DOHH2 (cell line): ENCODE measurements around the gene SH3RF2.
"Not testable (repeated sequence)": the region's sequence is repeated elsewhere in the genome, so short reads cannot be mapped to it uniquely, and the experiment has no call there.

Source experiments
- H3F3A ChIP-seq: fragments of 200-600 bp; sonication (generic), shearing (Covaris generic); 2 replicates; pipeline ENCODE4 v1.6.0; 2016; ENCODE audit warnings: antibody characterized with exemption, mild to moderate bottlenecking; ENCODE audit not compliant: control insufficient read depth, insufficient read depth
- H3K27ac ChIP-seq: fragments of 200-600 bp; sonication (generic); 2 replicates; pipeline ENCODE4 v1.5.1; 2014; ENCODE audit warnings: low read depth, mild to moderate bottlenecking, low read length, moderate library complexity
- H3K27me3 ChIP-seq: fragments of 200-600 bp; sonication (generic); 2 replicates; pipeline ENCODE4 v1.6.1; 2014; ENCODE audit warnings: mild to moderate bottlenecking, low read length, mixed read lengths; ENCODE audit not compliant: control insufficient read depth
- H3K36me3 ChIP-seq: fragments of 200-600 bp; sonication (generic); 2 replicates; pipeline ENCODE4 v1.6.1; 2014; ENCODE audit warnings: mild to moderate bottlenecking, low read length, moderate library complexity, mixed read lengths; ENCODE audit not compliant: control insufficient read depth
- H3K4me1 ChIP-seq: fragments of 200-600 bp; sonication (generic); 2 replicates; pipeline ENCODE4 v1.6.1; 2014; ENCODE audit warnings: mild to moderate bottlenecking, low read length, mixed read lengths; ENCODE audit not compliant: control insufficient read depth
- H3K4me2 ChIP-seq: fragments of 200-600 bp; sonication (generic); 2 replicates; pipeline ENCODE4 v1.6.0; 2014; ENCODE audit warnings: mild to moderate bottlenecking, low read length, moderate library complexity
- H3K4me3 ChIP-seq: fragments of 200-600 bp; sonication (generic); 2 replicates; pipeline ENCODE4 v1.5.1; 2014; ENCODE audit warnings: mild to moderate bottlenecking, low read length, mixed read lengths
- H3K79me2 ChIP-seq: fragments of 200-600 bp; sonication (generic); 2 replicates; pipeline ENCODE4 v1.6.1; 2014; ENCODE audit warnings: mild to moderate bottlenecking, low read length, mixed read lengths; ENCODE audit not compliant: control insufficient read depth
- H3K9me2 ChIP-seq: fragments of 200-600 bp; sonication (generic); replicated peaks from 2 replicates; pipeline ENCODE4 v1.6.1; 2014; ENCODE audit warnings: mild to moderate bottlenecking, low read length, mixed read lengths; ENCODE audit not compliant: control insufficient read depth
- H3K9me3 ChIP-seq: fragments of 200-600 bp; sonication (generic); 2 replicates; pipeline ENCODE4 v1.6.1; 2014; ENCODE audit warnings: antibody characterized with exemption, low read length, mixed read lengths; ENCODE audit not compliant: control insufficient read depth, insufficient read depth
- H4K20me1 ChIP-seq: fragments of 200-600 bp; sonication (generic); 2 replicates; pipeline ENCODE4 v1.6.0; 2014; ENCODE audit warnings: low read depth, mild to moderate bottlenecking, antibody characterized with exemption, low read length, moderate library complexity; ENCODE audit not compliant: control insufficient read depth, insufficient read depth
- EZH2phosphoT487 ChIP-seq: fragments of 200-600 bp; sonication (generic); IDR thresholded peaks from 2 replicates; pipeline ENCODE4 v1.6.1; 2017; ENCODE audit warnings: borderline replicate concordance, mild to moderate bottlenecking, antibody characterized with exemption, low read length, moderate library complexity, mixed read lengths
- TF ChIP-seq, protein P1 (sequence below): fragments of 200-600 bp; sonication (generic); IDR thresholded peaks from one replicate; pipeline ENCODE4 v1.5.1; 2014; ENCODE audit warnings: antibody characterized with exemption, mild to moderate bottlenecking, low read depth, low read length; ENCODE audit not compliant: poor library complexity, severe bottlenecking

SH3RF2 gene

GRCh38 chr5:145953202-145953601 lies 16.8 kb downstream of the SH3RF2 start:
- Histone ChIP-seq H3K79me2 (no peaks in the 10 kb centered on the region), H3K4me1 (no peaks in the 10 kb centered on the region), H4K20me1 (no peaks in the 10 kb centered on the region), H3K36me3 (no peaks in the 10 kb centered on the region), H3K9me3 (no peaks in the 10 kb centered on the region), H3K4me2 (no peak overlapping the region), H3K27ac (no peak overlapping the region), H3K9me2 (no peaks in the 10 kb centered on the region), H3K27me3 (peaks cover 10% of the 10 kb centered on the region), H3F3A (no peaks in the 10 kb centered on the region), H3K4me3 (no peak overlapping the region)
- TF ChIP-seq EZH2phosphoT487: no peak
- TF ChIP-seq, protein P1, sequence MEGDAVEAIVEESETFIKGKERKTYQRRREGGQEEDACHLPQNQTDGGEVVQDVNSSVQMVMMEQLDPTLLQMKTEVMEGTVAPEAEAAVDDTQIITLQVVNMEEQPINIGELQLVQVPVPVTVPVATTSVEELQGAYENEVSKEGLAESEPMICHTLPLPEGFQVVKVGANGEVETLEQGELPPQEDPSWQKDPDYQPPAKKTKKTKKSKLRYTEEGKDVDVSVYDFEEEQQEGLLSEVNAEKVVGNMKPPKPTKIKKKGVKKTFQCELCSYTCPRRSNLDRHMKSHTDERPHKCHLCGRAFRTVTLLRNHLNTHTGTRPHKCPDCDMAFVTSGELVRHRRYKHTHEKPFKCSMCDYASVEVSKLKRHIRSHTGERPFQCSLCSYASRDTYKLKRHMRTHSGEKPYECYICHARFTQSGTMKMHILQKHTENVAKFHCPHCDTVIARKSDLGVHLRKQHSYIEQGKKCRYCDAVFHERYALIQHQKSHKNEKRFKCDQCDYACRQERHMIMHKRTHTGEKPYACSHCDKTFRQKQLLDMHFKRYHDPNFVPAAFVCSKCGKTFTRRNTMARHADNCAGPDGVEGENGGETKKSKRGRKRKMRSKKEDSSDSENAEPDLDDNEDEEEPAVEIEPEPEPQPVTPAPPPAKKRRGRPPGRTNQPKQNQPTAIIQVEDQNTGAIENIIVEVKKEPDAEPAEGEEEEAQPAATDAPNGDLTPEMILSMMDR: no peak

DNA sequence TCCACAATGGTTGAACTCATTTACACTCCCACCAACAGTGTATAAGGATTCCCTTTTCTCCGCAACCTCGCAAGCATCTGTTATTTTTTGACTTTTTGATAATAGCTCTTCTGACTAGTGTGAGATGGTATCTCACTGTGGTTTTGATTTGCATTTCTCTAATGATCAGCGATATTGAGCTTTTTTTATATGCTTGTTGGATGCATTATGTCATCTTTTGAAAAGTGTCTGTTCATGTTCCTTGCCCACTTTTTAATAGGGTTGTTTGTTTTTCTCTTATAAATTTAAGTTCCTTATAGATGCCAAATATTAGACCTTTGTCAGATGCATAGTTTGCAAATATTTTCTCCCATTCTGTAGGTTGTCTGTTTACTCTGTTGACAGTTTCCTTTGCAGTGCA lies 17.8 kb downstream of the SH3RF2 start:
- not testable (repeated sequence) for H3K4me2 ChIP-seq, H3K9me3 ChIP-seq, H3K36me3 ChIP-seq, H3K27ac ChIP-seq, H3K79me2 ChIP-seq, H3K4me1 ChIP-seq, H3K9me2 ChIP-seq, H3K27me3 ChIP-seq, H3F3A ChIP-seq, H4K20me1 ChIP-seq, H3K4me3 ChIP-seq

GRCh38 chr5:145957388-145957787 lies 21.0 kb downstream of the SH3RF2 start:
- no peak for TF ChIP-seq EZH2phosphoT487
- TF ChIP-seq, protein P1: no peak
- no peaks in the 10 kb centered on the region for H3K4me1 ChIP-seq
- H3K9me2 ChIP-seq: no peaks in the 10 kb centered on the region
- no peaks in the 10 kb centered on the region for H3K36me3 ChIP-seq
- H3K79me2 ChIP-seq: no peaks in the 10 kb centered on the region
- H3K4me2 ChIP-seq: no peak overlapping the region
- no peak overlapping the region for H3K27ac ChIP-seq
- H3K4me3 ChIP-seq: no peak overlapping the region
- H4K20me1 ChIP-seq: no peaks in the 10 kb centered on the region
- 0 out of 2 replicates have a peak, but pooled peaks cover 3% of the 10 kb centered on the region for H3K27me3 ChIP-seq
- H3K9me3 ChIP-seq: no peaks in the 10 kb centered on the region
- no peaks in the 10 kb centered on the region for H3F3A ChIP-seq

GRCh38 chr5:145958436-145958835 lies 22.1 kb downstream of the SH3RF2 start:
- Histone ChIP-seq H3K27ac (no peak overlapping the region), H4K20me1 (no peaks in the 10 kb centered on the region), H3K79me2 (no peaks in the 10 kb centered on the region), H3K4me2 (no peak overlapping the region), H3K27me3 (no peaks in the 10 kb centered on the region), H3K9me3 (no peaks in the 10 kb centered on the region), H3K4me1 (no peaks in the 10 kb centered on the region), H3K36me3 (no peaks in the 10 kb centered on the region), H3F3A (no peaks in the 10 kb centered on the region), H3K9me2 (no peaks in the 10 kb centered on the region), H3K4me3 (no peak overlapping the region)
- TF ChIP-seq EZH2phosphoT487: no peak
- TF ChIP-seq, protein P1: no peak
